Esophagus squamous epithelium (tissue), 5 donors: Measurements from ENCODE around the gene SIK3. TPM values are rescaled to one million over a fixed set of nuclear protein-coding genes. Genes with fewer than 3 reads are reported as not detected.
"Not testable (repeated sequence)": the region's sequence is repeated elsewhere in the genome, so short reads cannot be mapped to it uniquely, and the experiment has no call there.

Experiments
- DNase-seq: peaks from one replicate; lab custom pipeline; 2025; lab: John Stamatoyannopoulos, UW
- H3K27ac ChIP-seq, 4 donors: fragments of 200-600 bp; sonication (generic); one replicate each; pipeline ENCODE4 v1.5.1; 2016 to 2019; ENCODE audit warnings: mild to moderate bottlenecking in 1 of 4
- H3K27me3 ChIP-seq, 4 donors: fragments of 200-600 bp; sonication (generic); 1 replicate in 3 of 4; 2 replicates in 1 of 4; pipeline versions ENCODE4 v1.5.1 to v1.6.0; 2017 to 2021; ENCODE audit warnings: antibody characterized with exemption in 1 of 4
- H3K36me3 ChIP-seq, 3 donors: fragments of 200-600 bp; sonication (generic); one replicate each; pipeline ENCODE4 v1.5.1; 2016 to 2019
- H3K4me1 ChIP-seq, 3 donors: fragments of 200-600 bp; sonication (generic); one replicate each; pipeline ENCODE4 v1.5.1; 2017 to 2019
- H3K4me3 ChIP-seq, 4 donors: fragments of 200-600 bp; sonication (generic); 1 replicate in 3 of 4; 2 replicates in 1 of 4; pipeline ENCODE4 v1.5.1; 2016 to 2019; ENCODE audit warnings: mild to moderate bottlenecking in 2 of 4, moderate library complexity in 1 of 4
- H3K9me3 ChIP-seq, 3 donors: fragments of 200-600 bp; sonication (generic); one replicate each; pipeline ENCODE4 v1.5.1; 2016 to 2019
- CTCF ChIP-seq, 6 experiments: fragments of 450-650 bp in 4 of 6; fragments of 200-600 bp in 2 of 6; sonication (generic) in 2 of 6; IDR thresholded peaks; one replicate each; pipeline ENCODE4 v1.5.1; 2016 to 2019; ENCODE audit warnings: antibody characterized with exemption in 6 of 6, mild to moderate bottlenecking in 4 of 6, moderate library complexity in 4 of 6
- POLR2A ChIP-seq, 4 donors: fragments of 450-650 bp; IDR thresholded peaks; one replicate each; pipeline ENCODE4 v1.6.1; 2017; ENCODE audit warnings: antibody characterized with exemption in 4 of 4, mild to moderate bottlenecking in 4 of 4, moderate library complexity in 3 of 4
- WGBS, 2 donors: methylation state at CpG; one replicate each; pipeline ENCODE4 v1.1.5; 2018; 5-methylcytosine and 5-hydroxymethylcytosine counted together
- intact Hi-C: fragments of 100-400 bp; cut with DNase I; formaldehyde crosslinking; loops from one replicate; pipeline ENCODE4 v1.15.0; 2022
- total RNA-seq, 4 donors: library from RNA; depleted of rRNA; stranded (reverse); fragments of >200 nt; gene quantifications; one replicate each; pipeline ENCODE4 v1.1.0, GENCODE V29; 2016
- donor health status: DM: yes; HTN: yes; CAD: no.

The SIK3 gene
- total RNA-seq, 4 donors from 2014 or later: 16.2 to 35.1 (median 20.3) TPM

GRCh38 chr11:117143871-117144476 is 45.7 kb upstream of the SIK3 start, which contains the start of gene PAFAH1B2:
Gene PAFAH1B2 (plus strand): TSS chr11:117144287. CDS start chr11:117152448, 8,161 bp downstream.
- peak in 1 of 6 experiments; percentile 11 for TF ChIP-seq CTCF (IDR thresholded peaks at IDR 0.05)
- TF ChIP-seq POLR2A (IDR thresholded peaks at IDR 0.05): peak in 3 of 4 donors; percentile 70 to 92 (median 85)
- Histone ChIP-seq H3K4me1 (peaks cover 14 to 46% (median 26%) of the 10 kb centered on the region in 3 donors), H3K9me3 (no peaks in the 10 kb centered on the region), H3K36me3 (peaks cover 0 to 27% (median 6%) of the 10 kb centered on the region in 3 donors), H3K27me3 (peaks cover 0 to 6% (median 0%) of the 10 kb centered on the region in 4 donors), H3K4me3 (peak within 1 kb of the TSS; percentile 83 to 91 (median 90)), H3K27ac (peak within 1 kb of the TSS; percentile 94 to 97 (median 94))
- intact Hi-C loops: no loop called here
- DNase-seq: peak; percentile 70
- WGBS, 2 donors: 0% methylated on average over 20 to 38 of the region's 48 CpGs

DNA sequence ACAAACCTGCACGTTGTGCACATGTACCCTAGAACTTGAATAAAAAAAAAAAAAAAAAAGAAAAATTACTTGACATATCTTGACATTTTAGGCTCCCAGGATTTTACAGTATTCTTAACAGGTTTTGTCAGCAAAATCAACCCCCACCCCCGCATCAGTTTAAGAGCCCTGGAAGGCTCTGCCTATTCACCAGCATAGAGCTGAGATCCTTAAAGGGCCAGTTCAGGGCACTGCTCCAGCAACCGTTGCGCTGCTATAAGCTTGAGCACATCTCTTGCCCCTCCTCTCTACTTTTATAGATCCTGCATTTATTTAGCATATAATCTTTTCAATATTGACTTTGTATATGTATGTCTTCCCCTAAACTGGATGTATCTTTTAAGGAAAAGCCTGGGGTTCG is 45.2 kb upstream of the SIK3 start:
- Histone ChIP-seq H3K36me3 (peaks cover 0 to 21% (median 6%) of the 10 kb centered on the region in 3 donors), H3K4me3 (peak overlapping the region; percentile 83 to 91 (median 90)), H3K9me3 (no peaks in the 10 kb centered on the region), H3K4me1 (peaks cover 14 to 41% (median 23%) of the 10 kb centered on the region in 3 donors), H3K27ac (peak overlapping the region; percentile 94 to 97 (median 94)), H3K27me3 (peaks cover 0 to 6% (median 0%) of the 10 kb centered on the region in 4 donors)
- WGBS, 2 donors: 6 to 7% methylated on average over 5 of the region's 5 CpGs
- DNase-seq: no peak
- intact Hi-C loops: no loop called here
- TF ChIP-seq POLR2A (IDR thresholded peaks at IDR 0.05) (no peak), CTCF (IDR thresholded peaks at IDR 0.05) (no peak)

- intact Hi-C loops, H3K4me1 ChIP-seq, H3K27me3 ChIP-seq, H3K27ac ChIP-seq, H3K9me3 ChIP-seq, H3K36me3 ChIP-seq, DNase-seq, H3K4me3 ChIP-seq: not testable (repeated sequence)
- whole genome bisulfite sequencing, 2 donors: no CpG with 5 or more reads among the region's 15 CpGs
These were observed 39.2 kb upstream of the SIK3 start for GRCh38 chr11:117137223-117138086.

DNA sequence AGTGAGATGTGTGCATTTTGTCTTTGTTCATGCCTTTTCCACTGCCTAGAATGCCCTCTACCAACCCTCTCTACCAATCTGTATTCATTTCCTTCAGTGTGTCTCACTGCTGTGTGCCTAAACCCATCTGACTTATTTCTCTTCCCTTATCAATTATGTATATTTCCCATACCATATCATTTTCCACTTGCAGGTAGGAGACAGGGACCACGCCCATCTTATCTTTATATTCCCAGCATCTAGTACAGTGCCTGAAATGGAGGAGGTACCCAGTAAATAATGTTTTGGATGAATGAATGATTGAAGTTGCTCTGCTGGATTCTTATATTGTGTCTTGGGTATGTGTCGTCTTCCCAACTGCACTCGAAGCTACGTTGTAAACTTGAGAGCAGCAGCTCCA is 36.8 kb upstream of the SIK3 start:
- H3K4me1 ChIP-seq, H3K4me3 ChIP-seq, H3K36me3 ChIP-seq, H3K27me3 ChIP-seq, H3K27ac ChIP-seq, H3K9me3 ChIP-seq, DNase-seq: not testable (repeated sequence)
- WGBS, 2 donors: no CpG with 5 or more reads among the region's 4 CpGs
- intact Hi-C loops: loop anchor here (5.0 kb wide), 1 partner anchor 72 kb away; no protein-coding TSS in a partner anchor

GRCh38 chr11:117134431-117134830 is 36.2 kb upstream of the SIK3 start:
- H3K27me3 ChIP-seq: peaks cover 0 to 5% (median 0%) of the 10 kb centered on the region in 4 donors
- intact Hi-C loops: loop anchor here (5.0 kb wide), 1 partner anchor 73 kb away; no protein-coding TSS in a partner anchor
- 47 to 67% methylated on average over 3 of the region's 3 CpGs for WGBS, 2 donors

More at GRCh38 chr11:117134431-117134830, 36.2 kb upstream of the SIK3 start:
- Histone ChIP-seq H3K36me3 (no peaks in the 10 kb centered on the region), H3K4me3 (no peak overlapping the region), H3K4me1 (no peaks in the 10 kb centered on the region), H3K9me3 (no peaks in the 10 kb centered on the region), H3K27ac (no peak overlapping the region)
- TF ChIP-seq POLR2A (IDR thresholded peaks at IDR 0.05): no peak
- no peak for TF ChIP-seq CTCF (IDR thresholded peaks at IDR 0.05)
- no peak for DNase-seq
